GM12891 (cell line): Measurements from ENCODE around the gene EEF2K. TPM values are rescaled to one million over a fixed set of nuclear protein-coding genes. Genes with fewer than 3 reads are reported as not detected.
"Not testable (repeated sequence)": the region's sequence is repeated elsewhere in the genome, so short reads cannot be mapped to it uniquely, and the experiment has no call there.

Experiments
- DNase-seq: peaks from one replicate; pipeline ENCODE4 v3.0.0; 2011; ENCODE audit warnings: low spot score; ENCODE audit not compliant: insufficient read length
- FAIRE-seq: peaks from 2 replicates; lab custom pipeline; 2011; peaks lifted over from hg19 to GRCh38; lab: Jason Lieb, UNC
- PAX5 ChIP-seq: IDR thresholded peaks from 2 replicates; pipeline ENCODE4 v1.6.1; 2011; ENCODE audit warnings: low read length, moderate library complexity, mild to moderate bottlenecking; ENCODE audit not compliant: insufficient read depth, severe bottlenecking
- POLR2A ChIP-seq: IDR thresholded peaks from 2 replicates; pipeline ENCODE4 v1.6.1; 2011; ENCODE audit warnings: low read depth, low read length, control low read depth
- POLR2AphosphoS5 ChIP-seq: IDR thresholded peaks from 2 replicates; pipeline ENCODE4 v1.6.1; 2011; ENCODE audit warnings: low read depth, low read length, control low read depth
- POU2F2 ChIP-seq: IDR thresholded peaks from 2 replicates; pipeline ENCODE4 v1.6.1; 2011; ENCODE audit warnings: low read depth, mild to moderate bottlenecking, control low read depth, low read length, moderate library complexity
- SPI1 ChIP-seq: IDR thresholded peaks from 2 replicates; pipeline ENCODE4 v1.6.1; 2011; ENCODE audit warnings: low read depth, low read length, control low read depth
- TAF1 ChIP-seq: IDR thresholded peaks from 2 replicates; pipeline ENCODE4 v1.6.1; 2011; ENCODE audit warnings: low read depth, low read length, control low read depth
- polyA plus RNA-seq: library from polyadenylated mRNA; unstranded; fragments of >200 nt; gene quantifications from one replicate; pipeline ENCODE4 v1.2.1, GENCODE V29; 2012; ENCODE audit warnings: low read depth, missing spikeins, inconsistent platforms; ENCODE audit not compliant: missing spikeins

EEF2K gene
- polyA plus RNA-seq = 8.1 TPM

GRCh38 chr16:22206013-22206841 lies at the start of gene EEF2K:
Gene EEF2K, plus strand, starts transcription at chr16:22206278. Its CDS starts 19,452 bp downstream, at chr16:22225730.
- peak; percentile 89 for FAIRE-seq
- peak; percentile 88 for DNase-seq
- TF ChIP-seq POLR2AphosphoS5 = no peak
- no peak for TF ChIP-seq TAF1
- no peak for TF ChIP-seq POU2F2
- TF ChIP-seq SPI1 = no peak
- peak; percentile 6; the same call in 1 of the 2 replicates for TF ChIP-seq POLR2A
- peak; percentile 57 for TF ChIP-seq PAX5

- no peak for FAIRE-seq
- TF ChIP-seq POLR2AphosphoS5 (no peak), POU2F2 (no peak), TAF1 (no peak), POLR2A (no peak), PAX5 (no peak), SPI1 (no peak)
- no peak for DNase-seq
Observed at GRCh38 chr16:22161401-22161800, 44.7 kb upstream of the EEF2K start.

- TF ChIP-seq SPI1 (no peak), POU2F2 (no peak), PAX5 (no peak), POLR2A (no peak), POLR2AphosphoS5 (no peak), TAF1 (no peak)
- FAIRE-seq = no peak
- DNase-seq = no peak
Observed at GRCh38 chr16:22161999-22162655, 44.0 kb upstream of the EEF2K start, which contains the start of gene SDR42E2. Gene SDR42E2, plus strand, starts transcription at chr16:22162506. Its CDS starts 3,077 bp downstream, at chr16:22165583.

- TF ChIP-seq POLR2AphosphoS5 (no peak), PAX5 (no peak), TAF1 (no peak), POLR2A (no peak), POU2F2 (no peak), SPI1 (no peak)
- FAIRE-seq = no peak
- no peak for DNase-seq
Observed at GRCh38 chr16:22162656-22163009, 43.4 kb upstream of the EEF2K start.

- no peak for FAIRE-seq
Observed at GRCh38 chr16:22163806-22164205, 42.3 kb upstream of the EEF2K start.

GRCh38 chr16:22164482-22164881 lies 41.6 kb upstream of the EEF2K start:
- FAIRE-seq (no peak), DNase-seq (no peak)
- no peak for TF ChIP-seq POU2F2
- no peak for TF ChIP-seq POLR2AphosphoS5
- no peak for TF ChIP-seq POLR2A
- TF ChIP-seq TAF1 = no peak
- TF ChIP-seq SPI1 = no peak

More at GRCh38 chr16:22163806-22164205, 42.3 kb upstream of the EEF2K start:
- DNase-seq = no peak
- no peak for TF ChIP-seq PAX5
- TF ChIP-seq POLR2AphosphoS5 = no peak
- TF ChIP-seq TAF1 = no peak
- TF ChIP-seq POU2F2 = no peak
- TF ChIP-seq SPI1 = no peak
- no peak for TF ChIP-seq POLR2A

- TF ChIP-seq SPI1 (no peak), TAF1 (no peak), POLR2AphosphoS5 (no peak), POU2F2 (no peak), POLR2A (no peak), PAX5 (no peak)
Observed at GRCh38 chr16:22165508-22166285, 40.4 kb upstream of the EEF2K start.

GRCh38 chr16:22171953-22172352 lies 34.1 kb upstream of the EEF2K start:
- DNase-seq (no peak), FAIRE-seq (no peak)
- no peak for TF ChIP-seq POU2F2
- no peak for TF ChIP-seq POLR2AphosphoS5
- TF ChIP-seq SPI1 = no peak
- TF ChIP-seq POLR2A = no peak
- no peak for TF ChIP-seq TAF1
- TF ChIP-seq PAX5 = no peak

More at GRCh38 chr16:22165508-22166285, 40.4 kb upstream of the EEF2K start:
- DNase-seq = no peak
- FAIRE-seq = no peak

- DNase-seq, FAIRE-seq: not testable (repeated sequence)
Observed at GRCh38 chr16:22172642-22173041, 33.4 kb upstream of the EEF2K start.
